Endodermal cell (in vitro differentiated cells): ENCODE measurements around the gene HOXD8. TPM values are rescaled to one million over a fixed set of nuclear protein-coding genes. Genes with fewer than 3 reads are reported as not detected.

Experiments
- DNase-seq: peaks from one replicate; pipeline ENCODE4 v3.0.0-alpha.2; 2017
- H3K27ac ChIP-seq: 2 replicates; pipeline ENCODE4 v1.5.1; 2013; ENCODE audit warnings: mild to moderate bottlenecking, low read depth, low read length, moderate library complexity
- H3K27me3 ChIP-seq: 2 replicates; pipeline ENCODE4 v1.6.1; 2013; ENCODE audit warnings: mild to moderate bottlenecking, low read length, moderate library complexity; ENCODE audit not compliant: insufficient read depth, control insufficient read depth, poor library complexity, severe bottlenecking
- H3K36me3 ChIP-seq: 2 replicates; pipeline ENCODE4 v1.7.0; 2013; ENCODE audit warnings: mild to moderate bottlenecking, low read length, moderate library complexity; ENCODE audit not compliant: control insufficient read depth, insufficient read depth
- H3K4me1 ChIP-seq: one replicate; pipeline ENCODE4 v1.7.0; 2013; ENCODE audit warnings: low read length; ENCODE audit not compliant: control insufficient read depth, insufficient read depth
- H3K4me3 ChIP-seq: 2 replicates; pipeline ENCODE4 v1.5.1; 2013; ENCODE audit warnings: mild to moderate bottlenecking, low read length, moderate library complexity
- H3K9ac ChIP-seq: 2 replicates; pipeline ENCODE4 v1.6.1; 2013; ENCODE audit warnings: mild to moderate bottlenecking, low read length, moderate library complexity; ENCODE audit not compliant: poor library complexity, severe bottlenecking; ENCODE audit errors: extremely low read depth
- H3K9me3 ChIP-seq: 2 replicates; pipeline ENCODE4 v1.6.1; 2013; ENCODE audit warnings: mild to moderate bottlenecking, low read length, moderate library complexity; ENCODE audit not compliant: control insufficient read depth
- H3K27ac Mint-ChIP-seq: 2 replicates; pipeline ENCODE4 v1.8.0; 2020; ENCODE audit warnings: mixed read lengths
- H3K27me3 Mint-ChIP-seq: 2 replicates; pipeline ENCODE4 v1.8.0; 2021; ENCODE audit warnings: mild to moderate bottlenecking, mixed read lengths; ENCODE audit not compliant: insufficient read depth
- H3K36me3 Mint-ChIP-seq: 2 replicates; pipeline ENCODE4 v1.8.0; 2020; ENCODE audit warnings: low read depth, mixed read lengths
- H3K4me1 Mint-ChIP-seq: 2 replicates; pipeline ENCODE4 v1.8.0; 2020; ENCODE audit warnings: mixed read lengths
- H3K4me3 Mint-ChIP-seq: 2 replicates; pipeline ENCODE4 v1.8.0; 2020; ENCODE audit warnings: mild to moderate bottlenecking, moderate library complexity, mixed read lengths
- H3K9me3 Mint-ChIP-seq: 2 replicates; pipeline ENCODE4 v1.8.0; 2020; ENCODE audit warnings: mild to moderate bottlenecking, mixed read lengths
- CTCF ChIP-seq: fragments of 200-600 bp; sonication (generic); conservative IDR thresholded peaks from 2 replicates; pipeline ENCODE4 v1.5.0; 2021; ENCODE audit warnings: antibody characterized with exemption, mild to moderate bottlenecking
- WGBS, 2 experiments: methylation state at CpG; one replicate each; pipeline versions ENCODE4 v1.1.5 to v1.1.7; 2013; ENCODE audit warnings: missing lambda C conversion rate in 2 of 2, mixed read lengths in 1 of 2; ENCODE audit not compliant: insufficient coverage in 1 of 2, insufficient read length in 1 of 2; 5-methylcytosine and 5-hydroxymethylcytosine counted together
- total RNA-seq, 2 donors: library from RNA; stranded (reverse); fragmentation: NEBNext Ultra II Directional in 1 of 2; extraction: Animal tissue kit (Norgen Biotek cat#: 25700) in 1 of 2; gene quantifications; 2 replicates in 1 of 2; 3 replicates in 1 of 2; pipeline ENCODE4 v1.2.1, GENCODE V29; 2021

HOXD8 gene
- total RNA-seq, 2 donors from 2014 or later, result not detected

- Mint-ChIP-seq H3K36me3 (no peaks in the 10 kb centered on the region), H3K9me3 (no peaks in the 10 kb centered on the region), H3K4me1 (peaks cover 26% of the 10 kb centered on the region), H3K27ac (no peak overlapping the region), H3K4me3 (peak overlapping the region; percentile 56), H3K27me3 (peaks cover 100% of the 10 kb centered on the region)
- no peak for TF ChIP-seq CTCF
- H3K27ac ChIP-seq, result no peak overlapping the region
- no peaks in the 10 kb centered on the region for H3K36me3 ChIP-seq
- peaks cover 100% of the 10 kb centered on the region for H3K27me3 ChIP-seq
- 4 to 9% methylated on average over 4 to 12 of the region's 12 CpGs for WGBS, 2 experiments
- H3K4me1 ChIP-seq, result peaks cover 13% of the 10 kb centered on the region
- peak overlapping the region; percentile 47 for H3K4me3 ChIP-seq
- no peaks in the 10 kb centered on the region for H3K9me3 ChIP-seq
- DNase-seq, result peak; percentile 73
- H3K9ac ChIP-seq, result no peak overlapping the region
These were observed 48.1 kb downstream of the HOXD8 start for GRCh38 chr2:176177580-176178037.

- H3K36me3 Mint-ChIP-seq, result no peaks in the 10 kb centered on the region
- H3K36me3 ChIP-seq, result no peaks in the 10 kb centered on the region
- no peaks in the 10 kb centered on the region for H3K9me3 Mint-ChIP-seq
- DNase-seq, result peak; percentile 82
- 0 to 1% methylated on average over 12 to 68 of the region's 68 CpGs for WGBS, 2 experiments
- H3K27me3 Mint-ChIP-seq, result peaks cover 100% of the 10 kb centered on the region
- peak overlapping the region; percentile 56 for H3K4me3 Mint-ChIP-seq
- no peaks in the 10 kb centered on the region for H3K9me3 ChIP-seq
- peaks cover 23% of the 10 kb centered on the region for H3K4me1 Mint-ChIP-seq
- H3K27ac ChIP-seq, result no peak overlapping the region
- H3K4me1 ChIP-seq, result peaks cover 13% of the 10 kb centered on the region
- peak overlapping the region; percentile 47 for H3K4me3 ChIP-seq
- no peak overlapping the region for H3K9ac ChIP-seq
- H3K27ac Mint-ChIP-seq, result no peak overlapping the region
- TF ChIP-seq CTCF, result no peak
- H3K27me3 ChIP-seq, result peaks cover 100% of the 10 kb centered on the region
These were observed 48.7 kb downstream of the HOXD8 start for GRCh38 chr2:176178038-176178756.

DNA sequence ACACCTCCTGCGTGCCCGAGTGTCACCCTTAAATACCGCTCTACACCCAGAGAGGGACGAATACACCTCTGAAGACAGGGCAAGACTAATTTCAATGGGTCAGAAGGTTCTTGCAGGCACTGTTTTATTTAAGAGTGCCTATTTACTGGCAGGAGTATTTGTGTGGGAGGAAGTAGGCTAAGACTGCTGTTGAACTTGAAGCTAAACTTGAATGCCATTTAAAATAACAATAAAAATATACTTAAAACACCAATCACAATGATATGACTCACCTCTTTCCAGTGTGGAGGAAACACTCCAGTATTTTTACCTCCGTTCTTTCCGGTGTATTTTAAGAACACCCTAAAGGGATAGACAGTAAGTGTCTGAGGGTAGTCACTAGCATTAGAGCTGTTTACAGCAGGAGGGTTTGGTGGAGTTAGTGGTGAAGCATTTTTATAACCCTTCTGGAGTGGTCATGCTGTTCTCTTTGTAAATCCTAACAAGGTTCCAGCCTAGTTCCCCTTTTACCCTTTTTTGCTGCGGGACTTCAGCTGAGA is 49.3 kb downstream of the HOXD8 start:
- Mint-ChIP-seq H3K4me1 (peaks cover 21% of the 10 kb centered on the region), H3K9me3 (no peaks in the 10 kb centered on the region), H3K36me3 (no peaks in the 10 kb centered on the region), H3K4me3 (peak overlapping the region; percentile 56), H3K27ac (no peak overlapping the region), H3K27me3 (peaks cover 100% of the 10 kb centered on the region)
- peak; percentile 20 for DNase-seq
- H3K27me3 ChIP-seq, result peaks cover 100% of the 10 kb centered on the region
- peaks cover 11% of the 10 kb centered on the region for H3K4me1 ChIP-seq
- no peak overlapping the region for H3K9ac ChIP-seq
- H3K9me3 ChIP-seq, result no peaks in the 10 kb centered on the region
- no peak overlapping the region for H3K4me3 ChIP-seq
- H3K36me3 ChIP-seq, result no peaks in the 10 kb centered on the region
- no peak for TF ChIP-seq CTCF
- no peak overlapping the region for H3K27ac ChIP-seq
- 0 to 26% methylated on average over 2 to 7 of the region's 7 CpGs for WGBS, 2 experiments
